Activated naive CD8-positive, alpha-beta T cell (primary cell): ENCODE measurements around the gene MYO15A.

Source experiments
- H3K27ac Mint-ChIP-seq: one replicate; pipeline ENCODE4 v1.8.0; 2021; ENCODE audit warnings: mixed read lengths
- H3K27me3 Mint-ChIP-seq: one replicate; pipeline ENCODE4 v1.8.0; 2021; ENCODE audit warnings: mixed read lengths
- H3K36me3 Mint-ChIP-seq: one replicate; pipeline ENCODE4 v1.8.0; 2021; ENCODE audit warnings: mixed read lengths
- H3K4me1 Mint-ChIP-seq: one replicate; pipeline ENCODE4 v1.8.0; 2021; ENCODE audit warnings: low read depth, mixed read lengths
- H3K4me3 Mint-ChIP-seq: one replicate; pipeline ENCODE4 v1.8.0; 2021; ENCODE audit warnings: mild to moderate bottlenecking, mixed read lengths
- H3K9me3 Mint-ChIP-seq: one replicate; pipeline ENCODE4 v1.8.0; 2021; ENCODE audit warnings: low read depth, mixed read lengths

The MYO15A gene

GRCh38 chr17:18155179-18155578, 46.6 kb downstream of the MYO15A start:
- Mint-ChIP-seq H3K4me3 (no peak overlapping the region), H3K27me3 (no peaks in the 10 kb centered on the region), H3K9me3 (no peaks in the 10 kb centered on the region), H3K4me1 (peaks cover 13% of the 10 kb centered on the region), H3K27ac (no peak overlapping the region), H3K36me3 (no peaks in the 10 kb centered on the region)

- Mint-ChIP-seq H3K36me3 (no peaks in the 10 kb centered on the region), H3K9me3 (no peaks in the 10 kb centered on the region), H3K27ac (no peak overlapping the region), H3K4me1 (peaks cover 13% of the 10 kb centered on the region), H3K4me3 (no peak overlapping the region), H3K27me3 (no peaks in the 10 kb centered on the region)
Measured at GRCh38 chr17:18156171-18156975, 47.8 kb downstream of the MYO15A start.

- no peaks in the 10 kb centered on the region for H3K27me3 Mint-ChIP-seq
- peaks cover 13% of the 10 kb centered on the region for H3K4me1 Mint-ChIP-seq
- no peaks in the 10 kb centered on the region for H3K9me3 Mint-ChIP-seq
- no peak overlapping the region for H3K27ac Mint-ChIP-seq
- H3K4me3 Mint-ChIP-seq = no peak overlapping the region
- H3K36me3 Mint-ChIP-seq = no peaks in the 10 kb centered on the region
Measured at GRCh38 chr17:18156976-18157280, 48.4 kb downstream of the MYO15A start.

- H3K4me1 Mint-ChIP-seq = peaks cover 13% of the 10 kb centered on the region
- no peaks in the 10 kb centered on the region for H3K27me3 Mint-ChIP-seq
- no peaks in the 10 kb centered on the region for H3K9me3 Mint-ChIP-seq
- peak overlapping the region; percentile 86 for H3K4me3 Mint-ChIP-seq
- peak overlapping the region; percentile 54 for H3K27ac Mint-ChIP-seq
- no peaks in the 10 kb centered on the region for H3K36me3 Mint-ChIP-seq
Measured at GRCh38 chr17:18157354-18157985, 48.9 kb downstream of the MYO15A start.

GRCh38 chr17:18158022-18158600, 49.6 kb downstream of the MYO15A start:
- H3K9me3 Mint-ChIP-seq = no peaks in the 10 kb centered on the region
- H3K4me1 Mint-ChIP-seq = peaks cover 13% of the 10 kb centered on the region
- H3K4me3 Mint-ChIP-seq = peak overlapping the region; percentile 86
- H3K27ac Mint-ChIP-seq = peak overlapping the region; percentile 54
- H3K27me3 Mint-ChIP-seq = no peaks in the 10 kb centered on the region
- no peaks in the 10 kb centered on the region for H3K36me3 Mint-ChIP-seq

- Mint-ChIP-seq H3K9me3 (no peaks in the 10 kb centered on the region), H3K4me1 (peaks cover 12% of the 10 kb centered on the region), H3K4me3 (peak overlapping the region; percentile 56), H3K27me3 (no peaks in the 10 kb centered on the region), H3K36me3 (no peaks in the 10 kb centered on the region), H3K27ac (no peak overlapping the region)
Measured at GRCh38 chr17:18159551-18160120, 51.1 kb downstream of the MYO15A start.

GRCh38 chr17:18160128-18160856, 51.7 kb downstream of the MYO15A start:
- H3K4me1 Mint-ChIP-seq = peaks cover 12% of the 10 kb centered on the region
- no peaks in the 10 kb centered on the region for H3K9me3 Mint-ChIP-seq
- no peaks in the 10 kb centered on the region for H3K36me3 Mint-ChIP-seq
- H3K27ac Mint-ChIP-seq = no peak overlapping the region
- peak overlapping the region; percentile 56 for H3K4me3 Mint-ChIP-seq
- no peaks in the 10 kb centered on the region for H3K27me3 Mint-ChIP-seq

DNA sequence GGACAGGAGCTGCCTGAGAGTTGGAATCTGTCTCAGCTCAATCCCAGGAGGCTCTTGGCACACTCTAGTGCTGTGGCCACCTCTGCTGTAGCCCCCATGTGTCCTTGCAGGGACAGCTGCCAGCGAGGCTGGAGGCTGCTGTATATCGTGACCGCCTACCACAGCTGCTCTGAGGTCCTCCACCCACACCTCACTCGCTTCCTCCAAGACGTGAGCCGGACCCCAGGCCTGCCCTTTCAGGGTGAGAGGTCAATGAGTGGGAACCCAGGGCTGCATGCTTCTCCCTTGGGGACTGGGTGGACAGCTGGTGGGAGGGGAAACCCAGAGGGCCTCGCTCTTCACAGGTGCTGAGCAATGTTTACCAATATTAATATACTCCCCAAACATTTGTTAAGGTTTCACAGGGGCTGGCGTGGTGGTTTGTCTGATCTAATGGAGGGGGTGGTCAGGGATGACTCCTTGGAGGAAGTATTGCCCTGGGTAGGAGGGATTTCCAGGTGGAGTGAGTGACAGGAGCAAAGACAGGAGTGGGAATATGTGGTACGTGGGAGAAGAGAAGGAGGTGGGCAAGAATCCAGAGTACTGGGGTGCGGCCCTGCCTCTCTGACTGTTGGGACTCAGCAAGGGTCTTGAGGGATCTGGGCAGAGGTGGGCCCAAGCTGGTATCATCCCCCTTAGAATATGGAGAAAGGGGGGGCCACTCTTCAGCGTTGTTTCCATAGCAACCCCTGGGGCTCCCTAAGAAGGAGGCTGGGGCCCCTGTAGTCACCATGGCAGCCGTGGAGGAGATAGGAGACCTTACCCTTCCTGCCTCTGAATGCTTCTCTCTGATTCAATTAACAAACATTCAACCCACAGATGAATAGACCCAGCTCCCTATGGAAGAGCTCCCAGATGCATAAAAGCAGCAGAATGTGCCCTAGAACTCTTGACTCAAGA, 52.9 kb downstream of the MYO15A start:
- Mint-ChIP-seq H3K4me3 (no peak overlapping the region), H3K9me3 (no peaks in the 10 kb centered on the region), H3K27me3 (no peaks in the 10 kb centered on the region), H3K36me3 (no peaks in the 10 kb centered on the region), H3K4me1 (peaks cover 10% of the 10 kb centered on the region), H3K27ac (no peak overlapping the region)

DNA sequence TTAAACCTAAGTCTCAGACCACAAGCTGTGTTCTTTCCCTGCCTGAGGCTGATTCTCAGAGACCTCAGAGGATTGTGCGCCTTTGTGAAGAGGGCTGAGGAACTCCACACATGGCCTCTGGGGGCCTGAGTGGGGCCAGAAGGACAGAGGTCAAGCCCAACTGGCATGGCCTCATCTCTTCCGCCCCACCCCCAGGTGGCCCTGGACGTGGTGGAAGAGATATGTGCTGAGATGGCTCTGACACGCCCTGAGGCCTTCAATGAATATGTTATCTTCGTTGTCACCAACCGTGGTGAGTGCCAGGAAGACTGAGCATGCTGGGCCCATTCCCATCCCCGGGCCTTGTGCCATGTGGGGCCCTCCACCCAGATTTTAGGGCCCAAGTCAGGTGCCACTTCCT, 55.0 kb downstream of the MYO15A start:
- no peak overlapping the region for H3K4me3 Mint-ChIP-seq
- H3K27me3 Mint-ChIP-seq = no peaks in the 10 kb centered on the region
- H3K4me1 Mint-ChIP-seq = peaks cover 4% of the 10 kb centered on the region
- no peak overlapping the region for H3K27ac Mint-ChIP-seq
- no peaks in the 10 kb centered on the region for H3K36me3 Mint-ChIP-seq
- H3K9me3 Mint-ChIP-seq = no peaks in the 10 kb centered on the region

DNA sequence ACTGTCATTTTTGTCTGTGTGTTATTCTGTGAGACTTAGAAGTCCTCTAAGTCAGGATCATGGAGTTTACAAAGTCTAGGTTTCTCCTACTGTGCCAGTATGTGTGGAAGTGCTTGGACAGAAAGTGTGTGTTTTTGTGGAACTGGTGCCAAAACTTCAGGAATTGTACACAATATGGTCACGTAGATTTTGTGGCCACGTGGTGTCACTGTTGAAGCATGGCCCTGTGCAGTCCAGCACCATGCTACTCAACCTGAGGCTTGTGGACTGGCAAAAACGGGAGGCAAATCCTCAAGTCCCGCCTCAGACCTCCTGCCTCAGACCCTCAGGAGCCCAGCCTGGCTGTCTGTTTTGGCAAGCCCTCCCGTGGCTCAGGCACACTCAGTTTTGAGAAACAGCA, 58.3 kb downstream of the MYO15A start:
- H3K4me1 Mint-ChIP-seq = no peaks in the 10 kb centered on the region
- no peak overlapping the region for H3K4me3 Mint-ChIP-seq
- H3K36me3 Mint-ChIP-seq = no peaks in the 10 kb centered on the region
- no peak overlapping the region for H3K27ac Mint-ChIP-seq
- H3K27me3 Mint-ChIP-seq = no peaks in the 10 kb centered on the region
- H3K9me3 Mint-ChIP-seq = no peaks in the 10 kb centered on the region

- Mint-ChIP-seq H3K4me3 (no peak overlapping the region), H3K4me1 (no peaks in the 10 kb centered on the region), H3K36me3 (no peaks in the 10 kb centered on the region), H3K27ac (no peak overlapping the region), H3K9me3 (no peaks in the 10 kb centered on the region), H3K27me3 (no peaks in the 10 kb centered on the region)
Measured at GRCh38 chr17:18167421-18167820, 58.9 kb downstream of the MYO15A start.

DNA sequence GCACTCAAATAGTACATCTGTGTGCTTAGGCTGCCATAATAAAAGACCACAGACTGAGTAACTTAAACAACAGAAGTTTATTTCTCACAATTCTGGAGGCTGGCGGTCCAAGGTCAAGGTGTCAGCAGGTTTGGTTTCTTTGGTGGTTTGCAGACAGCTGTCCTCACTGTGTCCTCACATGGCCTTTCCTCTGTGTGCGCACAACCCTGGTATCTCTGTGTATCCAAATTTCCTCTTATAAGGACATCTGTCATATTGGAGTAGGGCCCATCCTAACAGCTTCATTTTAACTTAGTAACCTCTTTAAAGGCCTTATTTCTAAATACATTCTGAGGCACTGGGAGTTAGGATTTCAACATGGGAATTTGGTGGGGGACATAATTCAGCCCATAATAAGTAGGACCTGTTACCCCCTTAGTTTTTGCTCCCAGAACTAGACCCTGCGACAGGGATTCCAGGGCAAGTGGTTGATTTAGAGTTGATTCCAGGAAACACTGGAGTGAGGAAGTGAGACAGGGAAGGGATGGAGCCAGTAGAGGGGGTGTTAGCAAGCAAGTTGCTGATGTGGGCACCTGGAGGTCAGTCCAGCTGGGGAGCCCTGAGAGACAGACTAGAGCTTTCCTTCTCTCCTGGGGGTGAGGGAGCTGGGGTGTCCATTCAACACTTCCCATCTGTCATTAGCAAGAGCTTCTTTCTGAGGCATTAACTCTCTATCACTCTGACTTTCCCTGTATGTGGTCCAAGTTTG, 64.1 kb downstream of the MYO15A start:
- H3K36me3 Mint-ChIP-seq = no peaks in the 10 kb centered on the region
- H3K9me3 Mint-ChIP-seq = no peaks in the 10 kb centered on the region
- no peak overlapping the region for H3K4me3 Mint-ChIP-seq
- H3K27me3 Mint-ChIP-seq = no peaks in the 10 kb centered on the region
- no peak overlapping the region for H3K27ac Mint-ChIP-seq
- H3K4me1 Mint-ChIP-seq = no peaks in the 10 kb centered on the region

GRCh38 chr17:18173740-18174139, 65.2 kb downstream of the MYO15A start:
- Mint-ChIP-seq H3K36me3 (no peaks in the 10 kb centered on the region), H3K9me3 (no peaks in the 10 kb centered on the region), H3K4me1 (no peaks in the 10 kb centered on the region)

More at GRCh38 chr17:18173740-18174139, 65.2 kb downstream of the MYO15A start:
- Mint-ChIP-seq H3K27me3 (no peaks in the 10 kb centered on the region), H3K4me3 (no peak overlapping the region), H3K27ac (no peak overlapping the region)
